Measurements from ENCODE around the gene XRCC3. TPM values are rescaled to one million over a fixed set of nuclear protein-coding genes. Genes with fewer than 3 reads are reported as not detected.

The XRCC3 gene
- total RNA-seq, 1 experiment from 2014 or later, result 61.3 TPM

- Histone ChIP-seq H3K9me2 (replicated peaks; ENCODE audit: low read length) (no peaks in the 10 kb centered on the region), H3K36me3 (ENCODE audit: low read depth, low read length) (peaks cover 28% of the 10 kb centered on the region; the same call in 1 of the 2 replicates), H3K4me2 (ENCODE audit: low read length) (no peak overlapping the region), H3K4me1 (ENCODE audit: insufficient read depth, low read length) (no peaks in the 10 kb centered on the region), H3K9ac (ENCODE audit: low read length) (no peak overlapping the region), H3K27ac (ENCODE audit: low read length) (no peak overlapping the region), H3K9me3 (ENCODE audit: low read length) (no peaks in the 10 kb centered on the region), H3K79me2 (ENCODE audit: low read length) (peaks cover 7% of the 10 kb centered on the region; the same call in 1 of the 2 replicates), H2AFZ (ENCODE audit: low read length) (no peak overlapping the region), H3K27me3 (ENCODE audit: low read length) (no peaks in the 10 kb centered on the region), H3K4me3 (ENCODE audit: low read length) (no peak overlapping the region), H4K20me1 (ENCODE audit: low read length) (no peaks in the 10 kb centered on the region), H3F3A (ENCODE audit: low read length, unreplicated experiment) (no peaks in the 10 kb centered on the region)
- BruUV-seq (replicated peaks), result no TSS peak
- ChIA-PET CTCF (no interaction called here), POLR2A (ENCODE audit: unreplicated experiment) (no interaction called here)
- DNase-seq, result no peak
- no peak for ATAC-seq
- intact Hi-C loops (cut with micrococcal nuclease), result no loop called here
- no peak for TF ChIP-seq EZH2phosphoT487 (IDR thresholded peaks at IDR 0.05; ENCODE audit: borderline replicate concordance, low read length)
- no peak for TF ChIP-seq EZH2 (IDR thresholded peaks at IDR 0.05; ENCODE audit: low read length, unreplicated experiment)
- TF ChIP-seq CTCF (conservative IDR thresholded peaks at IDR 0.05; ENCODE audit: low read depth, low read length), result no peak
Measured at GRCh38 chr14:103705118-103705503, 10.1 kb downstream of the XRCC3 start.

GRCh38 chr14:103704708-103705107 is 10.5 kb downstream of the XRCC3 start:
- DNase-seq, result no peak
- ChIA-PET CTCF (no interaction called here), POLR2A (ENCODE audit: unreplicated experiment) (no interaction called here)
- Histone ChIP-seq H4K20me1 (ENCODE audit: low read length) (no peaks in the 10 kb centered on the region), H3K9me2 (replicated peaks; ENCODE audit: low read length) (no peaks in the 10 kb centered on the region), H3K27me3 (ENCODE audit: low read length) (no peaks in the 10 kb centered on the region), H3K27ac (ENCODE audit: low read length) (no peak overlapping the region), H3K36me3 (ENCODE audit: low read depth, low read length) (peaks cover 28% of the 10 kb centered on the region; the same call in 1 of the 2 replicates), H3F3A (ENCODE audit: low read length, unreplicated experiment) (no peaks in the 10 kb centered on the region), H3K9me3 (ENCODE audit: low read length) (no peaks in the 10 kb centered on the region), H2AFZ (ENCODE audit: low read length) (no peak overlapping the region), H3K4me1 (ENCODE audit: insufficient read depth, low read length) (no peaks in the 10 kb centered on the region), H3K79me2 (ENCODE audit: low read length) (peaks cover 3% of the 10 kb centered on the region; the same call in 1 of the 2 replicates), H3K4me2 (ENCODE audit: low read length) (no peak overlapping the region), H3K4me3 (ENCODE audit: low read length) (no peak overlapping the region), H3K9ac (ENCODE audit: low read length) (no peak overlapping the region)
- no peak for ATAC-seq
- no peak for TF ChIP-seq CTCF (conservative IDR thresholded peaks at IDR 0.05; ENCODE audit: low read depth, low read length)
- no peak for TF ChIP-seq EZH2phosphoT487 (IDR thresholded peaks at IDR 0.05; ENCODE audit: borderline replicate concordance, low read length)
- intact Hi-C loops (cut with micrococcal nuclease), result no loop called here
- BruUV-seq (replicated peaks), result no TSS peak

GRCh38 chr14:103703433-103704385 is 11.5 kb downstream of the XRCC3 start:
- POLR2A ChIA-PET (ENCODE audit: unreplicated experiment), result no interaction called here
- Histone ChIP-seq H3K27me3 (ENCODE audit: low read length) (no peaks in the 10 kb centered on the region), H3K9me3 (ENCODE audit: low read length) (no peaks in the 10 kb centered on the region), H3K4me2 (ENCODE audit: low read length) (no peak overlapping the region), H4K20me1 (ENCODE audit: low read length) (no peaks in the 10 kb centered on the region), H3K36me3 (ENCODE audit: low read depth, low read length) (peaks cover 25% of the 10 kb centered on the region; the same call in 1 of the 2 replicates), H3K9ac (ENCODE audit: low read length) (no peak overlapping the region), H3K27ac (ENCODE audit: low read length) (no peak overlapping the region), H3K79me2 (ENCODE audit: low read length) (no peaks in the 10 kb centered on the region), H3K4me1 (ENCODE audit: insufficient read depth, low read length) (no peaks in the 10 kb centered on the region), H2AFZ (ENCODE audit: low read length) (no peak overlapping the region), H3F3A (ENCODE audit: low read length, unreplicated experiment) (no peaks in the 10 kb centered on the region), H3K9me2 (replicated peaks; ENCODE audit: low read length) (no peaks in the 10 kb centered on the region), H3K4me3 (ENCODE audit: low read length) (no peak overlapping the region)
- CTCF ChIA-PET, result no interaction called here
- no peak for ATAC-seq
- intact Hi-C loops (cut with micrococcal nuclease), result no loop called here
- DNase-seq, result no peak
- no peak for TF ChIP-seq EZH2 (IDR thresholded peaks at IDR 0.05; ENCODE audit: low read length, unreplicated experiment)
- no peak for TF ChIP-seq EZH2phosphoT487 (IDR thresholded peaks at IDR 0.05; ENCODE audit: borderline replicate concordance, low read length)
- TF ChIP-seq CTCF (conservative IDR thresholded peaks at IDR 0.05; ENCODE audit: low read depth, low read length), result no peak
- BruUV-seq (replicated peaks), result no TSS peak
